HG03432 (cell line): ENCODE measurements around the gene CBR4.
A peak's percentile ranks its signal among the peaks of the same experiment; 100 is the strongest.

Experiments used
- ATAC-seq: cut with Tn5 transposase; IDR thresholded peaks from one replicate; pipeline ENCODE4 v1.9.1; 2021; ENCODE audit warnings: mild to moderate bottlenecking, moderate library complexity; ENCODE audit not compliant: unreplicated experiment

Gene CBR4

GRCh38 chr4:169010125-169011023 lies at the start of gene CBR4:
Gene CBR4, minus strand, starts transcription at chr4:169010255. Its CDS starts 166 bp downstream, at chr4:169010089.
- peak; percentile 98 for ATAC-seq

- ATAC-seq = no peak
These were observed 49.5 kb upstream of the CBR4 start for GRCh38 chr4:169059306-169060211.

- ATAC-seq = no peak
These were observed 48.3 kb upstream of the CBR4 start for GRCh38 chr4:169058312-169058711.

GRCh38 chr4:169054879-169055278 lies 44.8 kb upstream of the CBR4 start:
- peak; percentile 74 for ATAC-seq

- no peak for ATAC-seq
These were observed 42.5 kb upstream of the CBR4 start for GRCh38 chr4:169052594-169052945.

GRCh38 chr4:169051761-169052593 lies 41.9 kb upstream of the CBR4 start:
- no peak for ATAC-seq

GRCh38 chr4:169050881-169051760 lies 41.1 kb upstream of the CBR4 start:
- no peak for ATAC-seq

GRCh38 chr4:169050284-169050683 lies 40.2 kb upstream of the CBR4 start:
- no peak for ATAC-seq

GRCh38 chr4:169048868-169049414 lies 38.9 kb upstream of the CBR4 start:
- no peak for ATAC-seq

- ATAC-seq = no peak
These were observed 37.9 kb upstream of the CBR4 start for GRCh38 chr4:169047956-169048355.

GRCh38 chr4:169045862-169046584 lies 36.0 kb upstream of the CBR4 start:
- ATAC-seq = no peak

GRCh38 chr4:169044714-169045447 lies 34.8 kb upstream of the CBR4 start:
- ATAC-seq = no peak

GRCh38 chr4:169042608-169043007 lies 32.6 kb upstream of the CBR4 start:
- ATAC-seq = no peak

GRCh38 chr4:169040559-169041261 lies 30.7 kb upstream of the CBR4 start:
- no peak for ATAC-seq

GRCh38 chr4:169039251-169039954 lies 29.3 kb upstream of the CBR4 start:
- no peak for ATAC-seq

GRCh38 chr4:169037506-169037905 lies 27.5 kb upstream of the CBR4 start:
- ATAC-seq = no peak
